Ishikawa (cell line): ENCODE measurements around the gene C9orf152.

Source experiments
- CEBPB ChIP-seq: IDR thresholded peaks from 2 replicates; pipeline ENCODE4 v1.6.1; 2012
- CREB1 ChIP-seq: IDR thresholded peaks from 2 replicates; pipeline ENCODE4 v1.6.1; 2012; ENCODE audit warnings: low read depth
- EGR1 ChIP-seq: IDR thresholded peaks from 2 replicates; pipeline ENCODE4 v1.6.1; 2012
- EP300 ChIP-seq: IDR thresholded peaks from 2 replicates; pipeline ENCODE4 v1.6.1; 2012; ENCODE audit warnings: borderline replicate concordance
- FOXM1 ChIP-seq: IDR thresholded peaks from 2 replicates; pipeline ENCODE4 v1.6.1; 2012; ENCODE audit warnings: low read depth, borderline replicate concordance
- MAX ChIP-seq: IDR thresholded peaks from 2 replicates; pipeline ENCODE4 v1.6.1; 2012
- NFIC ChIP-seq: IDR thresholded peaks from 2 replicates; pipeline ENCODE4 v1.6.1; 2012
- RAD21 ChIP-seq: IDR thresholded peaks from 2 replicates; pipeline ENCODE4 v1.6.1; 2012; ENCODE audit warnings: low read depth
- REST ChIP-seq: IDR thresholded peaks from 2 replicates; pipeline ENCODE4 v1.6.1; 2012; ENCODE audit warnings: low read depth, mild to moderate bottlenecking
- TAF1 ChIP-seq: IDR thresholded peaks from 2 replicates; pipeline ENCODE4 v1.6.1; 2012; ENCODE audit warnings: low read depth, mild to moderate bottlenecking
- TCF12 ChIP-seq: IDR thresholded peaks from 2 replicates; pipeline ENCODE4 v1.6.1; 2012; ENCODE audit warnings: low read depth
- TEAD4 ChIP-seq: IDR thresholded peaks from 2 replicates; pipeline ENCODE4 v1.6.1; 2012
- USF1 ChIP-seq: IDR thresholded peaks from 2 replicates; pipeline ENCODE4 v1.6.1; 2012
- YY1 ChIP-seq: IDR thresholded peaks from 2 replicates; pipeline ENCODE4 v1.6.1; 2012; ENCODE audit warnings: low read depth
- ZBTB7A ChIP-seq: IDR thresholded peaks from 2 replicates; pipeline ENCODE4 v1.6.1; 2012; ENCODE audit warnings: low read depth

C9orf152 gene

GRCh38 chr9:110183208-110184145, 24.5 kb downstream of the C9orf152 start:
- TF ChIP-seq REST (no peak), RAD21 (peak; percentile 87)

GRCh38 chr9:110180511-110181434, 27.2 kb downstream of the C9orf152 start:
- no peak for TF ChIP-seq RAD21

GRCh38 chr9:110179734-110180133, 28.2 kb downstream of the C9orf152 start:
- TF ChIP-seq RAD21 (no peak), NFIC (no peak), EGR1 (no peak), CEBPB (no peak), REST (no peak), TEAD4 (no peak), YY1 (no peak), EP300 (no peak), FOXM1 (no peak), CREB1 (no peak), MAX (no peak), TCF12 (no peak)

GRCh38 chr9:110178281-110178680, 29.7 kb downstream of the C9orf152 start:
- TF ChIP-seq USF1 (no peak), TEAD4 (no peak), EGR1 (no peak), YY1 (no peak)

- TF ChIP-seq RAD21 (no peak), EP300 (no peak), EGR1 (no peak), ZBTB7A (no peak), NFIC (no peak), MAX (no peak), USF1 (no peak), CREB1 (no peak), YY1 (no peak), TCF12 (no peak)
These were observed 32.5 kb downstream of the C9orf152 start for GRCh38 chr9:110175275-110175968.

- TF ChIP-seq NFIC (no peak), FOXM1 (no peak), CREB1 (no peak), ZBTB7A (no peak), MAX (no peak), RAD21 (no peak), EP300 (no peak), USF1 (no peak), TEAD4 (no peak), REST (no peak), TCF12 (no peak), TAF1 (no peak)
These were observed 34.7 kb downstream of the C9orf152 start for GRCh38 chr9:110173322-110173642.
